Measurements from ENCODE around the gene FARP1.

Gene FARP1

DNA sequence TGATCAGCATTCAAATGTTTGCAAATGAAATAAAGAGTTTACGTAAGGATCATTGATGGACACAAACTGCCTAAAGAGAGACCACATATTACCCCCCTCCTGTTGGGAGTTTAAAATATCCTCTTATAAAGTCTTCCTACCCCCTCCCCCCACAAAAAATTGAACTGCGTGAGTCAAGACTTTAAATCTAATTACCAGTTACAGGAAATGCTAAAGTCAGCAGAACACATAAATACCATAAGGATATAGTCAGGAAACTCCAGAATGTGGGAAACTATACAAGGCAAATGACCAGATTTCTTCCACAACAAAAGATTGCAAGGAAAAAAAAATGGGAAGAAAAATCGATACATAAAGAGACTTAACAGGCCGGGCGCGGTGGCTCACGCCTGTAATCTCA is 44.4 kb upstream of the FARP1 start:
- TF ChIP-seq YY1 (IDR thresholded peaks at IDR 0.05; ENCODE audit: low read depth): no peak
- TF ChIP-seq CREB1 (IDR thresholded peaks at IDR 0.05; ENCODE audit: low read depth): no peak
- TF ChIP-seq, protein P1, sequence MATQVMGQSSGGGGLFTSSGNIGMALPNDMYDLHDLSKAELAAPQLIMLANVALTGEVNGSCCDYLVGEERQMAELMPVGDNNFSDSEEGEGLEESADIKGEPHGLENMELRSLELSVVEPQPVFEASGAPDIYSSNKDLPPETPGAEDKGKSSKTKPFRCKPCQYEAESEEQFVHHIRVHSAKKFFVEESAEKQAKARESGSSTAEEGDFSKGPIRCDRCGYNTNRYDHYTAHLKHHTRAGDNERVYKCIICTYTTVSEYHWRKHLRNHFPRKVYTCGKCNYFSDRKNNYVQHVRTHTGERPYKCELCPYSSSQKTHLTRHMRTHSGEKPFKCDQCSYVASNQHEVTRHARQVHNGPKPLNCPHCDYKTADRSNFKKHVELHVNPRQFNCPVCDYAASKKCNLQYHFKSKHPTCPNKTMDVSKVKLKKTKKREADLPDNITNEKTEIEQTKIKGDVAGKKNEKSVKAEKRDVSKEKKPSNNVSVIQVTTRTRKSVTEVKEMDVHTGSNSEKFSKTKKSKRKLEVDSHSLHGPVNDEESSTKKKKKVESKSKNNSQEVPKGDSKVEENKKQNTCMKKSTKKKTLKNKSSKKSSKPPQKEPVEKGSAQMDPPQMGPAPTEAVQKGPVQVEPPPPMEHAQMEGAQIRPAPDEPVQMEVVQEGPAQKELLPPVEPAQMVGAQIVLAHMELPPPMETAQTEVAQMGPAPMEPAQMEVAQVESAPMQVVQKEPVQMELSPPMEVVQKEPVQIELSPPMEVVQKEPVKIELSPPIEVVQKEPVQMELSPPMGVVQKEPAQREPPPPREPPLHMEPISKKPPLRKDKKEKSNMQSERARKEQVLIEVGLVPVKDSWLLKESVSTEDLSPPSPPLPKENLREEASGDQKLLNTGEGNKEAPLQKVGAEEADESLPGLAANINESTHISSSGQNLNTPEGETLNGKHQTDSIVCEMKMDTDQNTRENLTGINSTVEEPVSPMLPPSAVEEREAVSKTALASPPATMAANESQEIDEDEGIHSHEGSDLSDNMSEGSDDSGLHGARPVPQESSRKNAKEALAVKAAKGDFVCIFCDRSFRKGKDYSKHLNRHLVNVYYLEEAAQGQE (IDR thresholded peaks at IDR 0.05; ENCODE audit: low read depth): no peak
- TF ChIP-seq CEBPB (IDR thresholded peaks at IDR 0.05): no peak
- TF ChIP-seq, protein P2, sequence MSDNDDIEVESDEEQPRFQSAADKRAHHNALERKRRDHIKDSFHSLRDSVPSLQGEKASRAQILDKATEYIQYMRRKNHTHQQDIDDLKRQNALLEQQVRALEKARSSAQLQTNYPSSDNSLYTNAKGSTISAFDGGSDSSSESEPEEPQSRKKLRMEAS (IDR thresholded peaks at IDR 0.05): no peak
- TF ChIP-seq FOXM1 (IDR thresholded peaks at IDR 0.05; ENCODE audit: borderline replicate concordance, low read depth): no peak
- TF ChIP-seq TEAD4 (IDR thresholded peaks at IDR 0.05): no peak
- TF ChIP-seq ZBTB7A (IDR thresholded peaks at IDR 0.05; ENCODE audit: low read depth): no peak
- TF ChIP-seq, protein P3, sequence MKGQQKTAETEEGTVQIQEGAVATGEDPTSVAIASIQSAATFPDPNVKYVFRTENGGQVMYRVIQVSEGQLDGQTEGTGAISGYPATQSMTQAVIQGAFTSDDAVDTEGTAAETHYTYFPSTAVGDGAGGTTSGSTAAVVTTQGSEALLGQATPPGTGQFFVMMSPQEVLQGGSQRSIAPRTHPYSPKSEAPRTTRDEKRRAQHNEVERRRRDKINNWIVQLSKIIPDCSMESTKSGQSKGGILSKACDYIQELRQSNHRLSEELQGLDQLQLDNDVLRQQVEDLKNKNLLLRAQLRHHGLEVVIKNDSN (IDR thresholded peaks at IDR 0.05): no peak

DNA sequence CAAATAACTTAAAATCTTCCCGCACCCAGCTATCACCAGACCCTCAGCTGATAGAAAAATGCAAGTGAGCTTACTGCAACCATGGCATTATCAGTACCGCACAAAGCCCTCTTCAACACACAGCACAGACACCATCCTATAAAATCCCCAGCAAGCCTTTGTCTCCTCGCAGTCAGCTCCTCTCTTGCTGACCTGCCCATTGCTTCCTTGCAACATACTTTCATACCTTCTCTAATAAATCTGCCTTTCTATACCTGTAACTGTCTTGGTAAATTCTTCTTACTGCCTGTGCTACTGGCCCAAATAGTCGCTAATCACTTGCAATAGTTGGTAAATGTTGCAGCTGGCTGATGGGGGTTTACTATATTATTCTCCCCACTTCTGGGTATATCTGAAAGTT is 43.3 kb upstream of the FARP1 start:
- no peak for TF ChIP-seq RAD21 (IDR thresholded peaks at IDR 0.05; ENCODE audit: low read depth)
- TF ChIP-seq, protein P2 (IDR thresholded peaks at IDR 0.05): no peak
- no peak for TF ChIP-seq TEAD4 (IDR thresholded peaks at IDR 0.05)
- TF ChIP-seq, protein P1 (IDR thresholded peaks at IDR 0.05; ENCODE audit: low read depth): no peak
- no peak for TF ChIP-seq CREB1 (IDR thresholded peaks at IDR 0.05; ENCODE audit: low read depth)
- no peak for TF ChIP-seq ZBTB7A (IDR thresholded peaks at IDR 0.05; ENCODE audit: low read depth)
- no peak for TF ChIP-seq EGR1 (IDR thresholded peaks at IDR 0.05)
- TF ChIP-seq FOXM1 (IDR thresholded peaks at IDR 0.05; ENCODE audit: borderline replicate concordance, low read depth): no peak
- TF ChIP-seq TAF1 (IDR thresholded peaks at IDR 0.05; ENCODE audit: low read depth): no peak

DNA sequence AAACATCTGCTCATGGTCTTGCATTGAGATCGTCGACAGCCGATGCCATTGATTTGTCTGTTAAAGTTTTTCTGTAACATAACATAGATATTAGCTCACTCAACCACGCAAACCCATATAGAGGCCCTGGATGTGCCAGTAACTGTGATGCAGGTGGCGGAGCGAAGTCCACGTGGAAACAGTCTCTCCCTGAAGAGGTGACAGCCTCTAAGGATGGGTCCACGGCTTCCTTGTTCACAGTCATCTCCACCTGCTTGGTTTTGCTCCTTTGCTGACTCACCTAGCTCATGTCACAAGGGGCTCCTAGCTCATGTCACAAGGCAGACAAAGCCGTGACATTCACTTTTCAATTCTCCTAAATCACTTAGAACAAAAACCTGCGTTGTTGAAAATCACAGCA is 42.4 kb upstream of the FARP1 start:
- TF ChIP-seq ZBTB7A (IDR thresholded peaks at IDR 0.05; ENCODE audit: low read depth): no peak
- TF ChIP-seq NFIC (IDR thresholded peaks at IDR 0.05): no peak
- TF ChIP-seq FOXM1 (IDR thresholded peaks at IDR 0.05; ENCODE audit: borderline replicate concordance, low read depth): no peak
- TF ChIP-seq, protein P3 (IDR thresholded peaks at IDR 0.05): no peak

DNA sequence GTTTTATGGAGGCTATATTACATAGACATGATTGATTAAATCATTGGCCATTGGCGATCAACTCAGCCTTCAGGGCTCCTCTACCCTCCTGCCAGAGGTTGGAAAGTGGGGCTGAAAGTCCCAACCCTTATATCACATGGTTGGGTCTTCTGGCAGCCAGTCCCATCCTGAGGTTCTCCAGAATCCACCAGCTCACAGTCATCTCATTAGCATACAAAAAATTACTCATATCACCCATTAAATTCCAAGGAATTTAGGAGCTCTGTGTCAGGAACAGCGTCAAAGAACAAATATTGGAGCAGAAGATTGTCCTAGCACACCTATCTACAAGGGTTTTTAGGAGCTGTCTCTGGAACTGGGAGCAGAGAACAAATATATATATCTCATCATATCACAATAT is 39.4 kb upstream of the FARP1 start:
- TF ChIP-seq FOXM1 (IDR thresholded peaks at IDR 0.05; ENCODE audit: borderline replicate concordance, low read depth): no peak
- TF ChIP-seq, protein P2 (IDR thresholded peaks at IDR 0.05): no peak
- TF ChIP-seq TEAD4 (IDR thresholded peaks at IDR 0.05): no peak
- TF ChIP-seq TAF1 (IDR thresholded peaks at IDR 0.05; ENCODE audit: low read depth): no peak
- TF ChIP-seq, protein P1 (IDR thresholded peaks at IDR 0.05; ENCODE audit: low read depth): no peak
- TF ChIP-seq TCF12 (IDR thresholded peaks at IDR 0.05; ENCODE audit: low read depth): no peak
- TF ChIP-seq ZBTB7A (IDR thresholded peaks at IDR 0.05; ENCODE audit: low read depth): no peak
- no peak for TF ChIP-seq EGR1 (IDR thresholded peaks at IDR 0.05)
- TF ChIP-seq CEBPB (IDR thresholded peaks at IDR 0.05): no peak
- no peak for TF ChIP-seq NFIC (IDR thresholded peaks at IDR 0.05)
- TF ChIP-seq RAD21 (IDR thresholded peaks at IDR 0.05; ENCODE audit: low read depth): no peak
- TF ChIP-seq, protein P3 (IDR thresholded peaks at IDR 0.05): no peak
- TF ChIP-seq CREB1 (IDR thresholded peaks at IDR 0.05; ENCODE audit: low read depth): no peak
- no peak for TF ChIP-seq EP300 (IDR thresholded peaks at IDR 0.05; ENCODE audit: borderline replicate concordance)
- no peak for TF ChIP-seq YY1 (IDR thresholded peaks at IDR 0.05; ENCODE audit: low read depth)
